ENCODE measurements around the gene PDS5B. TPM values are rescaled to one million over a fixed set of nuclear protein-coding genes. Genes with fewer than 3 reads are reported as not detected.

PDS5B gene
- total RNA-seq, 1 donor from 2014 or later, result 59.2 TPM

DNA sequence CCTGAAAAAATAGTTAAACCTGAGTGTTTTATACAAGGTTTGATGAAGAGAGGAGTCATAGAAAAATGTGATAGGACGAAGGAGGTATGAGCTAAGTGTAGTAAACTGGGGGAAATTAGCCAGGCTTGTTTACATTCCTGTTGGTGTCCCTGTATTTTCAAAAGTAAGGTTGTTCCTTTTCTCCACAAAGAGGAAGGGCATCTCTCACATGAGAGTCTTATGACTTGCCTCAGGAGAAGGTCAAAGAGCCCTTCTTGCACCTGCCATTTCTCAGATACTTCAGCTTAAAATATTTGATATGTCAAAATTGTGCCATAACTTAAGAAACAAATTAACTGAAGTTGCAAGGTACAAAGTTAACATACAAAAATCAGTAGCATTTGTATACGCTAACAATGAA lies 44.0 kb upstream of the PDS5B start:
- Mint-ChIP-seq H3K9me3 (ENCODE audit: unreplicated experiment) (peaks cover 8% of the 10 kb centered on the region), H3K4me3 (ENCODE audit: unreplicated experiment) (no peak overlapping the region), H3K27ac (ENCODE audit: unreplicated experiment) (no peak overlapping the region), H3K27me3 (ENCODE audit: unreplicated experiment) (peaks cover 5% of the 10 kb centered on the region), H3K36me3 (ENCODE audit: unreplicated experiment) (no peaks in the 10 kb centered on the region), H3K4me1 (ENCODE audit: low read depth, unreplicated experiment) (no peaks in the 10 kb centered on the region)
- TF ChIP-seq, protein P1, sequence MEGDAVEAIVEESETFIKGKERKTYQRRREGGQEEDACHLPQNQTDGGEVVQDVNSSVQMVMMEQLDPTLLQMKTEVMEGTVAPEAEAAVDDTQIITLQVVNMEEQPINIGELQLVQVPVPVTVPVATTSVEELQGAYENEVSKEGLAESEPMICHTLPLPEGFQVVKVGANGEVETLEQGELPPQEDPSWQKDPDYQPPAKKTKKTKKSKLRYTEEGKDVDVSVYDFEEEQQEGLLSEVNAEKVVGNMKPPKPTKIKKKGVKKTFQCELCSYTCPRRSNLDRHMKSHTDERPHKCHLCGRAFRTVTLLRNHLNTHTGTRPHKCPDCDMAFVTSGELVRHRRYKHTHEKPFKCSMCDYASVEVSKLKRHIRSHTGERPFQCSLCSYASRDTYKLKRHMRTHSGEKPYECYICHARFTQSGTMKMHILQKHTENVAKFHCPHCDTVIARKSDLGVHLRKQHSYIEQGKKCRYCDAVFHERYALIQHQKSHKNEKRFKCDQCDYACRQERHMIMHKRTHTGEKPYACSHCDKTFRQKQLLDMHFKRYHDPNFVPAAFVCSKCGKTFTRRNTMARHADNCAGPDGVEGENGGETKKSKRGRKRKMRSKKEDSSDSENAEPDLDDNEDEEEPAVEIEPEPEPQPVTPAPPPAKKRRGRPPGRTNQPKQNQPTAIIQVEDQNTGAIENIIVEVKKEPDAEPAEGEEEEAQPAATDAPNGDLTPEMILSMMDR (IDR thresholded peaks at IDR 0.05; ENCODE audit: partially characterized antibody, unreplicated experiment), result no peak
- no peak for DNase-seq

DNA sequence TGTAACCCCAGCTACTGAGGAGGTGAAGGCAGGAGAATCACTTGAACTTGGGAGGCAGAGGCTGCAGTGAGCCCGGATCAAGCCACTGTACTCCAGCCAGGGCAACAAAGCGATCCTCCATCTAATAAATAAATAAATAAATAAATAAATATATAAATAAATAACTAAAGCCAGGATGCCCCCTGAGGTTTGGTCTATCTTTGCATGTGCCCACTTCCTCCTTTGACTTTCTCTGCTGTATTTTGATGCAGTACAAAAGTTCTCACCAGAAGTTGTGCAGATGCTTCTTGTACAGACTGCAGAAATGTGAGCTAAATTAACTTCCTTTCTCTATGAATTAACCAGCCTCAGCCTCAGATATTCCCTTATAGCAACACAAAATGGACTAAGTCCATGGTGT lies 41.2 kb upstream of the PDS5B start:
- TF ChIP-seq, protein P1 (IDR thresholded peaks at IDR 0.05; ENCODE audit: partially characterized antibody, unreplicated experiment), result no peak

DNA sequence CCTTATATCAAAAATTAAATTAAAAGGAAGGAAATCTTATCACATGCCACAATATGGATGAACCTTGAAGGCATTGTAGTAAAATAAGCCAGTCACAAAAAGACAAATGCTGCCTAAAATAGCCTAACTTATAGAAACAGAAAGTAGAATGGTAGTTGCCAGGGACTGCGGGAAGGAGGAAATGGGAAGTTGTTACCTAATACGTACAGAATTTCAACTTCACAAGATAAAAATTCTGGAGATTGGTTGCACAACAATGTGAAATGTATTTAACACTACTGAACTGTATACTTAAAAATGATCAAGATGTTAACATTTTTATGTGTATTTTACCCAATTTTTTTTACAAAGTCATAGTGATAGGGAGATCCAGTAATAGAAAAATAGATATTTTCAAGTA lies 37.4 kb upstream of the PDS5B start:
- Mint-ChIP-seq H3K27ac (ENCODE audit: unreplicated experiment) (no peak overlapping the region), H3K4me3 (ENCODE audit: unreplicated experiment) (no peak overlapping the region), H3K9me3 (ENCODE audit: unreplicated experiment) (peaks cover 2% of the 10 kb centered on the region), H3K4me1 (ENCODE audit: low read depth, unreplicated experiment) (no peaks in the 10 kb centered on the region), H3K36me3 (ENCODE audit: unreplicated experiment) (no peaks in the 10 kb centered on the region), H3K27me3 (ENCODE audit: unreplicated experiment) (peaks cover 2% of the 10 kb centered on the region)
- TF ChIP-seq, protein P1 (IDR thresholded peaks at IDR 0.05; ENCODE audit: partially characterized antibody, unreplicated experiment), result no peak
- DNase-seq, result no peak

More for the DNA sequence above, 41.2 kb upstream of the PDS5B start:
- no peaks in the 10 kb centered on the region for H3K9me3 Mint-ChIP-seq (ENCODE audit: unreplicated experiment)
- H3K27ac Mint-ChIP-seq (ENCODE audit: unreplicated experiment), result no peak overlapping the region
- no peaks in the 10 kb centered on the region for H3K36me3 Mint-ChIP-seq (ENCODE audit: unreplicated experiment)
- no peaks in the 10 kb centered on the region for H3K4me1 Mint-ChIP-seq (ENCODE audit: low read depth, unreplicated experiment)
- no peak for DNase-seq
- H3K4me3 Mint-ChIP-seq (ENCODE audit: unreplicated experiment), result no peak overlapping the region
- peaks cover 2% of the 10 kb centered on the region for H3K27me3 Mint-ChIP-seq (ENCODE audit: unreplicated experiment)

DNA sequence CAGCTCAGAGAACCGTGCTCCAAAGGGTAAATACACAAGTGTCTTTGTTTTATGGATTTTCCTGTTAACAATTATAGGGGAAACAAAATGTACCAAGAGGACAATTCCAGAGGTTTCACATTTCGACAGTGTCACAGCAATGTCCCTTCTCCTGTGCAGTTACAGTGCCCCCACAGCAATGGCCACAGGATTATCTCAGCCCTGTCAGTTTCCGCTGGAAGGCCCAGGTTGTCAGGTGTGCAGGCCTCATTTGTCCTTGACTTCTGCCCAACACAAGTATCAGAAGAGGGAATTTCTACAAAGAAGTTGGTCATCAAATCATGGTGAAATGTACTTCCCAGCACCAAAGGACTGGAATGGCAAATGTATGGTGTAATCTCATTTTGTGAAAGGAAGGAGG lies 36.5 kb upstream of the PDS5B start:
- no peaks in the 10 kb centered on the region for H3K4me1 Mint-ChIP-seq (ENCODE audit: low read depth, unreplicated experiment)
- peaks cover 2% of the 10 kb centered on the region for H3K27me3 Mint-ChIP-seq (ENCODE audit: unreplicated experiment)
- H3K36me3 Mint-ChIP-seq (ENCODE audit: unreplicated experiment), result no peaks in the 10 kb centered on the region
- no peak for DNase-seq
- H3K27ac Mint-ChIP-seq (ENCODE audit: unreplicated experiment), result no peak overlapping the region
- TF ChIP-seq, protein P1 (IDR thresholded peaks at IDR 0.05; ENCODE audit: partially characterized antibody, unreplicated experiment), result no peak
- H3K4me3 Mint-ChIP-seq (ENCODE audit: unreplicated experiment), result no peak overlapping the region
- H3K9me3 Mint-ChIP-seq (ENCODE audit: unreplicated experiment), result peaks cover 2% of the 10 kb centered on the region

DNA sequence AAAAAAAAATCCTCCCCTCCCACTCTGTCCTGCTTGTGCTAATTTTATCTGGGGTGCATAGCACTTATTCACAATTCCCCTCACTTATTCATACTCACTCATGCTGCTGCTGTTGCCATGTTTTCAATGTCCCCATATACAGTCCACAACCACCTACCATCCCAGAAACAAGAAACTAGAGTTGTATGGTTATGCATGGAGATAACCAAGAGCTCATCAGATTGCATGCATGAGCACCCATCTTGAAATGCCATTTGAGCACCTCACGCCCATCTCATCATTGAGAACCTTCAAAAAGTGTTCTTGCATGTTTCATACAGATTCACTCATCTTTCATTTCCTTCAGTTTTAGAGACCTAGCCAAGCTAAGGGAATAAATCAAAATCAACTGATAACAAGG lies 32.5 kb upstream of the PDS5B start:
- Mint-ChIP-seq H3K4me1 (ENCODE audit: low read depth, unreplicated experiment) (no peaks in the 10 kb centered on the region), H3K4me3 (ENCODE audit: unreplicated experiment) (no peak overlapping the region), H3K36me3 (ENCODE audit: unreplicated experiment) (no peaks in the 10 kb centered on the region), H3K9me3 (ENCODE audit: unreplicated experiment) (peaks cover 2% of the 10 kb centered on the region), H3K27ac (ENCODE audit: unreplicated experiment) (no peak overlapping the region), H3K27me3 (ENCODE audit: unreplicated experiment) (no peaks in the 10 kb centered on the region)
- TF ChIP-seq, protein P1 (IDR thresholded peaks at IDR 0.05; ENCODE audit: partially characterized antibody, unreplicated experiment), result no peak
- DNase-seq, result no peak

All from glutamatergic neuron (in vitro differentiated cells).